GM12801 (cell line): ENCODE data around the gene MRPS24.

Experiments
- CTCF ChIP-seq: IDR thresholded peaks from one replicate; pipeline ENCODE4 v1.5.1; 2011; ENCODE audit warnings: control low read depth; ENCODE audit not compliant: insufficient read length; ENCODE audit errors: extremely low read depth

Gene MRPS24

DNA sequence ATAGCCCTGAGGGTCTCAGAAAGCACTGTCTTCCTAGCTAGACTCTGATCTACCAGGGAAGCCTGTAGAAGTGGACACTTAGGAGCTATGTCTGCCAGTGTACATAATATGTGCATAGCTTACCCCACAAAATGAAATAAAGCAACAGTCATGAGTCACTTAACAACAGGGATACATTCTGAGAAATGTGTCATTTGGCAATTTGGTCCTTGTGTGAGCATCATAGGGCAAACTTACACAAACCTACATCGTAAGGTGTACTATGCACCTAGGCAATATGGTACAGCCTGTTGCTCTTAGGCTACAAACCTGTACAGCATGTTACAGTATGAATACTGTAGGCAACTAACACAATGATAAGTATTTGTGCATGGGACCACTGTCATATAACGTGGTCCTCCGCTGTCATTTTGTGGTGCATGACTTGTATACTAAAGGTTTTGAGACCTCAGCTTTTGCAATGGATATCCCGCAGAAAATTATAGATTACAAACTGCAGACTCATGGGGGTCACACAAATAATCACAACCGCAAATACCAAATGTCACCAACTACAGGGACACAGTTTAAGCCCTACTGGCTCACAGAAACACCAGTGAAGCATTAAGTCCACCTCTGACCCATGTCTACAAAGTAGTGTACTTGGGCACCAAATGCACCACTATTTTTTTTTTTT is 35.4 kb upstream of the MRPS24 start:
- TF ChIP-seq CTCF: no peak

- no peak for TF ChIP-seq CTCF
These were observed 33.3 kb upstream of the MRPS24 start for GRCh38 chr7:43902542-43903054.

DNA sequence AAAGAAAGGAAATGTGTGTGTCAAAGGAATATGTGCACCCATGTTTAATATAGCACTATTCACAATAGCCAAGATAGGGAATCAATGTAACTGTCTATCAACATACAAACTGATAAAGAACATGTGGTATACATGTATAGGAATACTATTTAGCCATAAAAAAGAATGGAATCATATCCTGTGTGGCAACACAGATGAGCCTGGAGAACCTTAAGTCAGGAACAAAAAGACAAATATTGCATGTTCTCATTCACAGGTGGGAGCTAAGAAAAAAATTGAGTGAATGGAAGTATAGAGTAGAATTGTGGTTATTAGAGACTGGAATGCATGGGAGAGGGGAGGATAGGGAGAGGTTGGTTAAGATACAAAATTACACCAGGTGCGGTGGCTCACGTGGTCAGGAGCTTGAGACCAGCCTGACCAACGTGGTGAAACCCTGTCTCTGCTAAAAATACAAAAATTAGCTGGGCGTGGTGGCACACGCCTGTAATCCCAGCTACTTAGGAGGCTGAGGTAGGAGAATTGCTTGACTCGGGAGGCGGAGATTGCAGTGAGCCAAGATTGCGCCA is 26.6 kb upstream of the MRPS24 start:
- no peak for TF ChIP-seq CTCF

GRCh38 chr7:43891069-43891955 is 22.0 kb upstream of the MRPS24 start:
- no peak for TF ChIP-seq CTCF

DNA sequence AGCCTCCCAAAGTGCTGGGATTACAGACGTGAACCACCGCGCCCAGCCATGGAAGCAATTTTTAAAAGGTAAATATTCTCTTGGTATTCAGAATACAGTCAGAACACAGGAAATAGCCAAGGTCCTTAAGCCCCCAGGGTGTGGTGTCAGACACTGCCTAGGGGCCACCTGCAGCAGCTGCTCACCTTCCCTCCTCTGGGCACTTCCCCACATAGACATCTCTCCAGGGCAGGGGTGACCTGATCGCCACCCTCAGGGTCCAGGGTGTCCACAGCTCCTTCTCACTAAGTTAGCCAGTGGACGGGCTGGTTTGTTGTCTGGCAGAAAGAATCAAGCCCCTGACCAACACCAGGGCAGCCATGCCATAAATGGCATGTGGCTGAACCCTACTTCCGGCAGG is 21.2 kb upstream of the MRPS24 start:
- no peak for TF ChIP-seq CTCF

DNA sequence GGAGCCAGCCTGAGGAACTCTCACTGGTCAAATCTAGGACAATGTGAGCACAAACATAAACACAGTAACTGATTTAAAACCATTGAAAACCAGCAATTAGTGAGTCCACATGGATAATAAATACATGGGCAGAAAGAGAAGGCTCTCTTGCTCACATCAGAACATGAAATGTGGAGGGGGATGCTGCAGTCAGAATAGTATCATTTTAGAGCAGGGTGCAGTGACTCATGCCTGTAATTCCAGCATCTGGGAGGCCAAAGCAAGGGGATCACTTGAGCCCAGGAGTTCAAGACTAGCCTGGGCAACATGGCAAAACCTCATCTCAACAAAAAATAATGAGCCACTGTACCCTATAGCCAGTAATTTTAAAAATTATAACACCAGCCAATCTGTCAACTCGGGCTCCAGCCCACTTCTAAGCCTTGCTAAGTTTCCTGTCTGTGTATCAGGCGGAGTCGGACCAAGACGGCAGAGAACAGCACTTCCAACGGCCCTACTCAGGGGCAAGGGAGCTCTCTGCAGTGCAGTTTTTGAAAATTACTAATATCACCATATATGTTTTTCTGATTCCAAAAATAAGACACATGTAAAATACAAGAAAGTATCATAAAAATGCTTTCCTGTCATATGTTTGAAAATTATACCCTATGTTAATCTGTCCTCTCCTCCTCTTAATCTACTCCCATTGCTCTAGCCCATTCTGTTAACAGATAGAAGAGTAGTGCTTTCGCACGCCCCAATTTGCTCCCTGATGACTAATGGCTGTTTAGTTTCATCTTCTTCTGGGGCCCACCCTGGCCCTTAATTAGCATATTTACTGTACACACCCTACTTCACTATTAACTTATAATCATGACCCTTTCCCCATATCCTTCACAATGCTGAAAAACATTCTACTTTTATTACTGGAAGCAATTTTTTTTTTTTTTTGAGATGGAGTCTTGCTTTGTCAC is 20.0 kb upstream of the MRPS24 start:
- no peak for TF ChIP-seq CTCF
